ENCODE data around the gene ITSN2.
"Not testable (repeated sequence)": the region's sequence is repeated elsewhere in the genome, so short reads cannot be mapped to it uniquely, and the experiment has no call there.

Gene ITSN2

GRCh38 chr2:24365051-24365450 lies 4.7 kb upstream of the ITSN2 start:
- peak overlapping the region; percentile 51 for H3K27ac ChIP-seq

GRCh38 chr2:24363301-24363700 lies 3.0 kb upstream of the ITSN2 start:
- peak overlapping the region; percentile 51 for H3K27ac ChIP-seq
- DNase-seq (ENCODE audit: low read depth, low spot score) = no peak

More at GRCh38 chr2:24365051-24365450, 4.7 kb upstream of the ITSN2 start:
- DNase-seq (ENCODE audit: low read depth, low spot score) = peak; percentile 29

GRCh38 chr2:24362253-24362652 lies 1.9 kb upstream of the ITSN2 start:
- DNase-seq (ENCODE audit: low read depth, low spot score) = no peak
- peak overlapping the region; percentile 9 for H3K27ac ChIP-seq

- no peak for DNase-seq (ENCODE audit: low read depth, low spot score)
- peak overlapping the region; percentile 83 for H3K27ac ChIP-seq
These were observed 611 bp upstream of the ITSN2 start for GRCh38 chr2:24360963-24361330.

- H3K27ac ChIP-seq = peak overlapping the region; percentile 83
- no peak for DNase-seq (ENCODE audit: low read depth, low spot score)
These were observed 947 bp downstream of the ITSN2 start for GRCh38 chr2:24359129-24360049.

GRCh38 chr2:24357767-24358166 lies 2.6 kb downstream of the ITSN2 start:
- not testable (repeated sequence) for DNase-seq (ENCODE audit: low read depth, low spot score); H3K27ac ChIP-seq

GRCh38 chr2:24357115-24357514 lies 3.2 kb downstream of the ITSN2 start:
- not testable (repeated sequence) for DNase-seq (ENCODE audit: low read depth, low spot score); H3K27ac ChIP-seq

- DNase-seq (ENCODE audit: low read depth, low spot score) = no peak
- H3K27ac ChIP-seq = no peak overlapping the region
These were observed 5.4 kb downstream of the ITSN2 start for GRCh38 chr2:24354957-24355356.

GRCh38 chr2:24354395-24354794 lies 5.9 kb downstream of the ITSN2 start:
- no peak for DNase-seq (ENCODE audit: low read depth, low spot score)
- no peak overlapping the region for H3K27ac ChIP-seq

- no peak overlapping the region for H3K27ac ChIP-seq
- DNase-seq (ENCODE audit: low read depth, low spot score) = no peak
These were observed 6.4 kb downstream of the ITSN2 start for GRCh38 chr2:24353973-24354372.

GRCh38 chr2:24353364-24353763 lies 7.0 kb downstream of the ITSN2 start:
- DNase-seq (ENCODE audit: low read depth, low spot score) = no peak
- no peak overlapping the region for H3K27ac ChIP-seq

- no peak overlapping the region for H3K27ac ChIP-seq
- DNase-seq (ENCODE audit: low read depth, low spot score) = no peak
These were observed 7.7 kb downstream of the ITSN2 start for GRCh38 chr2:24352664-24353063.

- H3K27ac ChIP-seq = no peak overlapping the region
- no peak for DNase-seq (ENCODE audit: low read depth, low spot score)
These were observed 8.4 kb downstream of the ITSN2 start for GRCh38 chr2:24351981-24352380.

GRCh38 chr2:24351627-24351938 lies 8.8 kb downstream of the ITSN2 start:
- H3K27ac ChIP-seq = no peak overlapping the region
- no peak for DNase-seq (ENCODE audit: low read depth, low spot score)

GRCh38 chr2:24350826-24351626 lies 9.3 kb downstream of the ITSN2 start:
- no peak overlapping the region for H3K27ac ChIP-seq
- no peak for DNase-seq (ENCODE audit: low read depth, low spot score)

- no peak for DNase-seq (ENCODE audit: low read depth, low spot score)
- no peak overlapping the region for H3K27ac ChIP-seq
These were observed 11.2 kb downstream of the ITSN2 start for GRCh38 chr2:24349097-24349496.

- H3K27ac ChIP-seq = no peak overlapping the region
- no peak for DNase-seq (ENCODE audit: low read depth, low spot score)
These were observed 14.4 kb downstream of the ITSN2 start for GRCh38 chr2:24345937-24346336.

- H3K27ac ChIP-seq = no peak overlapping the region
- no peak for DNase-seq (ENCODE audit: low read depth, low spot score)
These were observed 17.0 kb downstream of the ITSN2 start for GRCh38 chr2:24343225-24343882.

- no peak for DNase-seq (ENCODE audit: low read depth, low spot score)
- H3K27ac ChIP-seq = no peak overlapping the region
These were observed 18.0 kb downstream of the ITSN2 start for GRCh38 chr2:24342110-24342910.

GRCh38 chr2:24339856-24340262 lies 20.5 kb downstream of the ITSN2 start:
- no peak for DNase-seq (ENCODE audit: low read depth, low spot score)
- no peak overlapping the region for H3K27ac ChIP-seq

Data from epithelial cell of prostate (primary cell).